ENCODE measurements around the gene LYSET.
"Not testable (repeated sequence)": the region's sequence is repeated elsewhere in the genome, so short reads cannot be mapped to it uniquely, and the experiment has no call there.

The LYSET gene

GRCh38 chr14:93184391-93185348, at the start of gene LYSET, which contains the start of gene MOAP1:
LYSET (plus strand) TSS chr14:93185317; CDS start chr14:93185406, 89 bp downstream.
MOAP1 (minus strand) TSS chr14:93184897; CDS start chr14:93184242, 655 bp downstream.
- DNase-seq, result peak; percentile 51 to 92 (median 83)

DNA sequence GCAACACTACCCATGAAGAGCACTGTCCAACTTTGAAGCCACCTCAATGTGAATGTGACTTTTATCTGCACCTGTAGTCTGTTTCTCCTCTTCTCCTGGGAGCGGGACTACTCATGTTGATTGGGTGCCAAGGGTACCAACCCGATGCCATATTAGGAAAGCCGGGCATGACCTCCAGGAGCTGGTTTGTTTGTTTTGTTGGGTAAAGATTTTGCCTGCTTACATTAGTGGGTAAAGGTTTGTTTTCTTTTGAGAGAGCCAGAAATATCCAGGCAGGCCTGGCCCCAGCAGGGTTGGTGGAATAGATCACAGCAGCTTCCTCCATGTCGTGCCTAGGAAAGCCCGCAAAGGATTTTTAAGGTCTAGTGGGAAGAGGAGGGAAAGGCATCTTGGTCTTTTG, 49.7 kb upstream of the LYSET start:
- DNase-seq, result no peak

DNA sequence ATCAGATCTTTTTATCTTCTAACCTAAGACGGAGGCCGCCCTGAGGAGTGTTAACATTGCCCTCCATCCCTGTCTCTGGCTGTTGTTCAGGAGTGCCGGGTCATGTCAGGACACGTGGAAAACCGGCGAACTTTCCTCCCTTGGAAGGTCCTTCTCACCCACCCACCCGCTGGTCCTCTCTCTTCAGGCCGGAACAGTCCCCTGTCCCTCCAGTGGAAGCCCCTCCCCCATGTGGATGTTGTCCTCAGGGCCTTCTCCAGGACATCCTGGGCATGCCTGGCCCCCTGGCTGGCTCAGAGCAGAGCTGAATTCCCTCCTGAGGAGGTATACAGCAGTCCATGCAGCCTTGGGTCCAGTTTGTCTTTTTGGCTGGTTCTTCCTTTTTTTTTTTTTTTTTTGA, 49.1 kb upstream of the LYSET start:
- no peak for DNase-seq

DNA sequence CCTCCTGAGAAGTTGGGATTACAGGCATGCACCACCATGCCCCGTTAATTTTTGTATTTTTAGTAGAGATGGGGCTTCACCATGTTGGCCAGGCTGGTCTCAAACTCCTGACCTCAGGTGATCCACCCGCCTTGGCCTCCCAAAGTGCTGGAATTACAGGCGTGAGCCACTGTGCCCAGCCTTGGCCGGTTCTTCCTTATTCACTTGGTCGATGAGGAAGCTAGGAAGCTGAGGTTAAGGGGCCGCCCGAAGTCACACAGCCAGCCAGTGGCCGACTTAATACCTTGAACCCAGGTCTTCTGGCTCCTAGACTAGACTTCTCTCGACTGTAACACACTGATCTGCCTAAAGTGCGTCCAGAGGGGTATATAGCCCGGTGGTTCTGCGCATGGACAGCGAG, 48.6 kb upstream of the LYSET start:
- DNase-seq, result not testable (repeated sequence)

DNA sequence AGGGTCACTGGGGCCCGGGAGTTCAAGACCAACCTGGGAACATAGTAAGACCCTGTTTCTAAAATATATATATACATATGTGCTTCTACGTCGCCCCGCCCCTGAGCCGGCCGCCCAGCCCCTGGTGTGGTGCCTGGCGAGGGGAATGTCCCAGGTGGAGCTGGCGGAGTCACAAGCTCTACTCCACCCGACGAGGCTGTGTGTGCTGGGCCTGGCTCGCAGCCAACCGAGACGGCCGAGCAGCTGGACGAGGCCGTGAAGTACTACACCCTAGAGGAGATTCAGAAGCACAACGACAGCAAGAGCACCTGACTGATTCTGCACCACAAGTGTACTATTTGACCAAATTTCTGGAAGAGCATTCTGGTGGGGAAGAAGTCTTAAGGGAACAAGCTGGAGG, 47.3 kb upstream of the LYSET start:
- DNase-seq, result peak in 1 of 51 donors; percentile 5

- no peak for DNase-seq
Observed at GRCh38 chr14:93142854-93143652, 42.1 kb upstream of the LYSET start.

DNA sequence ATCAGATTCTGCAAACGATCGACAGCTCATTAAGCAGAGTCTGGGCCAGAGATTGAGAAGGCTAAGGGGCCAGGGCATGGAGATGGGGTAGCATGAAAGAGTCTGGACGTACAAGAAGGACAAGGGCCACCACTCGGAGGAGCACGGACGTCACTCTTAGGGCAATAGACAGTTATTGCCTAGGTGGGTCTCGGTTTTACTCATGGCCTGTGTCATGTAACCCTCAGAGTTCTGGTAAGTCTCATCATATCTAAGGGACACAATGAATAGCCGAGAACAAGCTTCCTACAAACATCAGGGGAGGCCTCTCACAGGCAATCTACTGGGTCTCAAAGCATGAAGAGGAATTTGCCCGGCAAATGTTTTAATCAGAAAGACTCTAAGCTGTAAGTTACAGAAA, 39.0 kb upstream of the LYSET start:
- DNase-seq, result no peak

DNA sequence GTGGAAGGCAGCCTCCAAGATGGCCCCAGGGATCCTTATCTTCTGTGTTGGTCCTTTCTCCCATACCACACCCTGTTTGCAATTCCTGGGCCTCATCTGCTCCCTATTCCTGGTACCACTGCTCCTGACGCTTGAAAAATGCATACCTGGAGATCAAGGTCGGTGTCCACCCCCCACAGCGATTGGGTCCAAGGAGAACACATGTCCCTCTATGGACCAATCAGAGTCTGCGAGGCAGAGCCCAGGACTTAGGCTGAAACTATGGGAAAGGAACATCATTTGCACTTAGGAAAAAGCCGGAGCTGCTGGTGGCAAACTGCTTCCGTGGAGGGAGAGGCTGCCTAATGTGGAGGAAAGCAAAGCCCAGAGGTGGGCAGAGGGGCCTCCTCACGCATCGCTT, 36.1 kb upstream of the LYSET start:
- DNase-seq, result no peak

- peak in 3 of 51 donors; percentile 4 to 23 (median 20) for DNase-seq
Observed at GRCh38 chr14:93150227-93151208, 34.6 kb upstream of the LYSET start.

GRCh38 chr14:93153121-93153520, 32.0 kb upstream of the LYSET start:
- DNase-seq, result no peak

DNA sequence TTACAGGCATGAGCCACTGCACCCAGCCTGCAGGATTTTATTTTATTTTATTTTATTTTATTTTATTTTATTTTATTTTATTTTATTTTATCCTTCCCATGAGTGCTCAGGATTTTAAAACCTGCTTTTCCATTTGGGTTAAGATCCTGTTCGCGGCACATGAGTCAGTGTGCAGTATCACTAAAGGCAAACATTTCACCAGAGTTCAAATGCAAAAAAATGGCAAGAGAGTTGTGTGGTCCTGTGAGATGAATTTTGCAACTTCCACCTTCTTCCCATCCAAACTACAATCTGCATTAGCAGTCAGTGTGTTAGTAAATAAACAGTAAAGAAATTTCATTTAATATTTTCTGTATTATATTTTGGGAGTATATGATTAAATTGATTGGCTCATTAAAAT, 29.4 kb upstream of the LYSET start:
- no peak for DNase-seq

DNA sequence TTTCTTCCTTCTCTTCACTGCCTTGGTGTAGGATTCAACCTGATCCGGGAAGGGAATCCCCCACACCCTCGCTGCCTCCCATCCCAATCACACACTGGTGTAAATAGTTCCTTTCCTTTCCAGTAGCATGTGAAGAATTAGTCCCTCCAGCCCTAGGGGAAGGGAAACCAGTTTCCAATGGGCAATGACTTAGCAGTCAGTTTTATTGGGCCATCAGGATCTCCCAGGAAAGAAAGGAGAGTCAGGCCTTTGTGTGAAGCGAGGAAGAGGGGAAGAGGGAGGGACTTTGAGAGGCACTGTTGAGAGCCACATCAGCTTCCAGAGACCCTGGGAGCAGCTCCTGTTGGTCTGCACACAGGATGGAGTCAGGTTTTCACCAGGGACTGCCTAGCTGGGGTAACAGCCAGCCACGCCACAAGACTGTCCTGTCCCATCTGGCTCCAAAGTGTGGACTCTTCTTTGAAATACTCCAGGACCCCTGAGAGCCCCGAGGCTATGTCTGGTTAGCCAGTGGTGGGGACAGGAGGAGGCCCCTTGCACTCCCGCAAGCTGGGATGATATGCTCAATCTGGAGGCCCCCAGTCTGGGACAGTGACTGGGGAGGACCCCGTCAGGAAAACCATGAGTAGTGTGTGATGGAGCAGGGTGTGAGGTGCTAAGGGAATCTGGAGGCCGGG, 28.3 kb upstream of the LYSET start:
- no peak for DNase-seq

DNA sequence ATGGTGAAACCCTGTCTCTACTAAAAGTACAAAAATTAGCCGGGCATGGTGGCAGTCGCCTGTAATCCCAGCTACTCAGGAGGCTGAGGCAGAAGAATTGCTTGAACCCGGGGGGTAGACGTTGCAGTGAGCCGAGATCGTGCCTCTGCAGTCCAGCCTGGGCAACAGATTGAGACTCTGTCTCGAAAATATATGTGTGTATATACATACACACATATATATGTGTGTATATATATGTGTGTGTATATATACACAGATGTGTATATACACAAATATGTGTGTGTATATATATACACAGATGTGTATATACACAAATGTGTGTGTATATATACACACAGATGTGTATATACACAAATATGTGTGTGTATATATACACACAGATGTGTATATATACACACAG, 26.8 kb upstream of the LYSET start:
- not testable (repeated sequence) for DNase-seq

- DNase-seq, result not testable (repeated sequence)
Observed at GRCh38 chr14:93159625-93160352, 25.3 kb upstream of the LYSET start.

GRCh38 chr14:93160353-93160801, 24.7 kb upstream of the LYSET start:
- DNase-seq, result no peak

- DNase-seq, result no peak
Observed at GRCh38 chr14:93161411-93161940, 23.6 kb upstream of the LYSET start.

GRCh38 chr14:93163564-93163963, 21.6 kb upstream of the LYSET start:
- DNase-seq, result no peak

GRCh38 chr14:93165271-93166265, 19.5 kb upstream of the LYSET start:
- not testable (repeated sequence) for DNase-seq
